A549 (cell line): ENCODE measurements around the gene GGNBP2.

Experiments
- CHD4 ChIP-seq: fragments of 200-600 bp; sonication (generic); IDR thresholded peaks from 2 replicates; pipeline ENCODE4 v1.6.1; 2016; ENCODE audit warnings: antibody characterized with exemption, mild to moderate bottlenecking, borderline replicate concordance
- CTCF ChIP-seq: fragments of >200 bp; sonication (Bioruptor Twin); formaldehyde crosslinking; IDR thresholded peaks from 3 replicates; pipeline ENCODE4 v1.5.1; 2016
- POLR2A ChIP-seq: IDR thresholded peaks from 2 replicates; pipeline ENCODE4 v1.6.1; 2012; ENCODE audit warnings: mild to moderate bottlenecking, low read length
- RFX5 ChIP-seq: fragments of 450-650 bp; IDR thresholded peaks from 2 replicates; pipeline ENCODE4 v1.7.1; 2014; ENCODE audit warnings: antibody characterized with exemption, mild to moderate bottlenecking, moderate library complexity
- RNF2 ChIP-seq: fragments of 200-600 bp; sonication (generic); IDR thresholded peaks from 2 replicates; pipeline ENCODE4 v1.6.1; 2016; ENCODE audit warnings: low read depth, mild to moderate bottlenecking, antibody characterized with exemption, moderate library complexity, borderline replicate concordance
- SMC3 ChIP-seq: fragments of >200 bp; sonication (Bioruptor Twin); formaldehyde crosslinking; IDR thresholded peaks from 3 replicates; pipeline ENCODE4 v1.6.1; 2018; ENCODE audit warnings: inconsistent platforms

- TF ChIP-seq CTCF (no peak), SMC3 (no peak), CHD4 (no peak), RNF2 (no peak), RFX5 (no peak), POLR2A (no peak)
Measured at GRCh38 chr17:36597226-36597625, 52.5 kb downstream of the GGNBP2 start.
